Activated CD8-positive, alpha-beta memory T cell treated with anti-CD3 and anti-CD28 coated beads for 48 hours (primary cell): Measurements from ENCODE around the gene IMPG1.

Source experiments
- DNase-seq, 3 experiments: peaks; one replicate each; pipeline ENCODE4 v3.0.0-alpha.2; 2020; ENCODE audit warnings: low read depth in 2 of 3, low spot score in 2 of 3

Gene IMPG1

DNA sequence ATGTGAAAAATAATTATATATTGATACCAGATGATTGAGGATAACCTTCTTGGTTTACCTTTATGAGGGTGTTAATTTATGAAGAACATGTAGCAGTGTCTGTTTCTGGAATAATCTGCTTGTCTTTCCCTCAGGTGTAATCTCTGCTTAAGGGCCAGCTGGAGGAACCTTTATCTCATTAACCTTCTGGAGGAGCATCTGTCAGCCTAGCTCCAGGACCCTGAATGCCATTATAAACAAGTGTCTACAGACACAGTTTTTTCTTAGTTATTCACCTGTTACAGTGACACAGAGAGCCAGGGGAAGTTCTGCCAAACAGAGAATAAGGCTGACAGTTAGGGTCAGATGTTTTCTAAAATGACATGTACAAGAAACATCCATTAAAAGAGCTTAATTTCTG lies at the start of gene IMPG1:
Gene IMPG1 (minus strand): TSS at position 101 of the 400 bp plus-strand sequence. CDS start 174 bp downstream, outside the sequence.
- no peak for DNase-seq

DNA sequence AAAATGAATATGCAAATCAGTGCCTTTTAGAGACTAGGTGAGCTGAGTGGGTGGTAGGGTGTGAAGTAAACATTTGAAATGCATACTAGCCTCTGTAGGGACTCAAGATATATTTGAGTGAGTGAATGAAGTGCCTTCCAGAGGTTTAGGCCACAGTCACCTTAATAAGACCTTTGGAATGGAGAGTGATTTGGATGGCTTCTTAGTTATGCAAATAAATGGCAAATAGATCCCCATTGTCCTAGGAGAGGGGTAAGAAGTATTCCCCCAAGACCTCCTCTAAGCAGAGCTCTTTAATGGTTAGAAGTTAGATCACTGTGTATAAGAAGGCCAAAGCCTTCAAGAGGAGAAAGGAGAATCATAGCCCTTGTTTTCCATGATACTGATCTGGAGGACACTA lies 47.8 kb upstream of the IMPG1 start:
- DNase-seq: no peak

DNA sequence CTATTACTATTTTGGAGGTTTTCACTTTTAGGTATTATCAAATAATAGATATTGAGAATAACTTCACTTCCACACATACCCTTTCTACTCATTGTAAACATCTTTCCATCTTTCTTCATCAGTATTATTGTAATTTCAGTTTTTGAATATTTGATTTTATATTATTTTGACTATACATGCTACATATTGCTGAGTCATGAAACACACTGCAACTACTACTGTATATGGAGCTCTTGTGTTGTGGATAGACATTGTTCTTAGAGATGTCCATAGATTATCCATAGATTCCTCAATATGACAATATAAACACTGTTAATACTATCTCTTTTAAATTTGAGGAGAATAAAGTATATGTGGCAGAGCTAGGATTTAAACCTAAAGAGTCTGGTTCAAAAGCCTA lies 819 bp upstream of the IMPG1 start:
- no peak for DNase-seq

DNA sequence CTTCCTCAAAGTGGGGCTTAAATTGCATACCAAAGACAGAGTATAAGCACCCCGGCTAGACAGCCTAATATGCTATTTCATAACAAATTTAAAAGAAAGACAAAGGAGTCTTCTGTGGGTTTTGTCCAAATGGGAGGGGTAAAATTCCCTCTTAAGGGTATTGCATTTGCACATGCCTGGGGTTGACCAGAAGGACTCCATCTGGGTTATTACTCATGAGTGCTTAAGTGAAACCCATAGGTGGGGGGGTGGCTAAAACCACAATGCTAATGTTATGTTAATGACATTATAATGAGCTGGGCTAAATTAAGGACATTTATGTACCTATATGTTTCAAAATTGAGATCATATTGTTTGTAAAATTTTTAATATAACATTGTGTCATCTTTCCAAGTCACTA lies 15.0 kb downstream of the IMPG1 start:
- DNase-seq: no peak

GRCh38 chr6:76052314-76052713 lies 20.1 kb downstream of the IMPG1 start:
- no peak for DNase-seq

- no peak for DNase-seq
Measured at GRCh38 chr6:76043690-76044089, 28.8 kb downstream of the IMPG1 start.

GRCh38 chr6:76035713-76036112 lies 36.7 kb downstream of the IMPG1 start:
- DNase-seq: no peak

DNA sequence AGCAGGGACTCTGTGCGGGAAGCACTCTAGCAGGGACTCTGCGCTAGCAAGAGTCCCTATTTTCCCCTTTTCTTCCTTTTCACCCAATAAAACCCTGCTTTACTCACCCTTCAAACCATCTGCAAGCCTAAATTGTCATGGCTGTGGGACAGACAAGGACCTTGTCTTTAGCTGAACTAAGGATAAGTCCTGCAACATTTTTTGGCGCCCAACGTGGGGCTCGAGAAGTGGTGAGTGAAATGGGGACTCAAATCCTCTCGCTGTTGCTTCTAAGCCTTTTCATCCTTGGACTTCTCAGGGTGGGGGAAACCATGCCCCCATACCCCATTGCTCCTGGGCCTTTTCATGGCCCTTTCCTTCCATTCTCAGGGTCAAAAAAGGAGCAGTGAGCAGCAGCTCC lies 46.4 kb downstream of the IMPG1 start:
- DNase-seq: no peak

- DNase-seq: no peak
Measured at GRCh38 chr6:76014626-76015530, 57.6 kb downstream of the IMPG1 start.

DNA sequence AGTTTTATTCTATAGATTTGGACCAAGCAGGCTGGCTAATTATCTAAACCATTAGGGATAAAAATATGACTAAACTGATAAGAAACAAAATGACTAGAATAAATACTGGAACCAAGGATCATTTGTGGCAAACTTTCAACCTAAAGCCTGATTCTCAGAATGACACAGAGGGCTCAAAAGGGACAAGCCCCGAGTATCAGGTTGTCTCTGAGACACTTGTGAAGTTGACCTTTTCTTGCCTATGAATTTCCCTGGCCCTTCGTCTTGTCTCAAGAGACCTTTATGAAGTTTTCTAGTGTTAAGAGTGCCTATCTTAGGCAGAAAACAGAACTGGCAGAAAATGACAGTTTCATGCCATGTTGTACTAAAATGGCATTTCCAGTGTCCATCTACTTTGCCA lies 68.3 kb downstream of the IMPG1 start:
- no peak for DNase-seq

DNA sequence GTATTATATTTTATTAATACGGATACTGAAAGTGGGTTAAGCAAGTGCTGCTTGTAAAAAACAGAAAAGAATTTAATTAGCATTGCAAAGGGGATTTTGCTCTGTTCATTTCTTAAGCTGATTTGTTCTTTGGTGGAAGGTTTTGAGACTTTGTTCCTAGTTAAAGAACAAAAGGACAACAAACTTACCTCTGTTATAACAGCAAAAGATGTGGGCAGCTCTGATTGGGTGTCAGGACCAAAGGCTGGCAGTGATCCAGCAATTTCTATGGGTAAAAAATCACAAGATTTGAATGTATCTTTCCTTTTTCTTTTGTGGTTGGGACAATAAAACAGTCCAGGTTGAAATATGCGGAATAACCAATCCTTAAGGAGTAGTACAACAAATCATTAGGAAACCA lies 68.8 kb downstream of the IMPG1 start:
- no peak for DNase-seq

DNA sequence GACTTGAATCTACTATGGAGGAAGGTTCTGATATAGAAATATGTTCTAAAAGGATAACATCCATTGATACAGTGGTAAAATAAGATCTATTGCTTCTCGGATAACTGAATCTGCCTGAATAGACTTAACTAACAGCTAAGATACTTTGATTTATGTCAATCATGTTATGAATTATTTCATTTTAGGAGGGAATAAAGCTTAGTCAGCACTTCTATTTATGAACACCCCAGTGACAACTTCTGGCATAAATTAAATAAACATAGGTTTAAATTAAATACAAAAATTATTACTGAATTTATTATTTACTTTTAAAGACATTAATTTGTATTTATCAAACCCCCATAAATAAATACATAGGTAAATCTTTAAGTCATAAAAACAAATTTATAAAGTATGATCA lies 69.3 kb downstream of the IMPG1 start:
- no peak for DNase-seq

GRCh38 chr6:76000629-76001028 lies 71.8 kb downstream of the IMPG1 start:
- no peak for DNase-seq

DNA sequence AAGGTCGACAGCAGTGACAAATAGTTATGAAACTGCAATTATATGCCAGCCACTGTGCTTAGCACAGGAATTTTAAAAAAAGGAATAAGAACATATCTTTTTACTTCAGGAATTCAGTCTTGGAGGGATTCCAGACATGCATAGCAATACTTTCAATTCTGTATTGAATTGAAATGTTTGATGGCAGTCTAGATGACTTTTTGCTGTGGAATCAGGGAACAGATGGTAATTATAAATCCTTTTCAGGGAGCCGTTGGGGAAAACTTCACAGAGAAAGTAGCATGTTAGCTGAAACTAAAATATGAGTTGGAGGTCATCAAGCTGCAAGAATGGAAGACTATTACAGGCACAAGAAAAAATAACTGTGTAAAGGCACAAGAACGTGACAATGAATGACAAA lies 74.8 kb downstream of the IMPG1 start:
- no peak for DNase-seq

- no peak for DNase-seq
Measured at GRCh38 chr6:75993236-75994162, 79.0 kb downstream of the IMPG1 start.

DNA sequence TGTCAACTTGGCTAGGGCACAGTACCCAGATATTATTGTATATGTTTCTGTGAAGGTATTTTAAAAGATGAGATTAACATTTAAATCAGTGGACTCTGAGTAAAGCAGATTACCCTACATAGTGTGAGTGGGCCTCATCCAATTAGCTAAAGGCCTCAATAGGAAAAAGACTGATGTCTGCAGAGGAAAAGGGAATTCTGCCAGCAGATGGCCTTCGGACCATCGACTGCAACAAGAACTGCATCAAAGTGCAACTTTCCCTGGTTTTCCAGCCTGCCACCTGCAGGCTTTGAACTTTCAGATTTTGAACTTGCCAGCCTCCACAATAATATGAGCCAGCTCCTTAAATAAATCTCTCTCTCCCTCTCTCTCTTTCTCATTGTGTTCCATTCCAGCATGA lies 80.5 kb downstream of the IMPG1 start:
- no peak for DNase-seq

DNA sequence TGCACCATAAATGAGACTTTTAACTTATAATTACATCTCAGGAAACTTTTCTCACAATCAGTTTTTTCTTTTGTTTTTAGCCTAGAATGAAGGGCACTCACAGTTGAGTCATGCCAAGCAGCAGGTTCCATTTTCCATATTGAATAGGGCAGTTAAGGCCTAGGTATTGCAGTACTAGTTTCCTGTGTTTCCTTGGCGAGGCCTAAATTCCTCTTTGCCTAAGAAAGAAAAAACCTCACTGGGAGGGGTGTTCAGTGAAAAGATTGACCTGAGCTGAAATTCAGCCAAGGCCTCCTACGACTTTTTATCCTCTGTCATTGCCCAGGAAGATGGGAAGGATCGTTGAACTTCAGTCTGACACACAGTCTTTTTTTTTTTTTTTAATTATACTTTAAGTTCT lies 85.5 kb downstream of the IMPG1 start:
- no peak for DNase-seq

DNA sequence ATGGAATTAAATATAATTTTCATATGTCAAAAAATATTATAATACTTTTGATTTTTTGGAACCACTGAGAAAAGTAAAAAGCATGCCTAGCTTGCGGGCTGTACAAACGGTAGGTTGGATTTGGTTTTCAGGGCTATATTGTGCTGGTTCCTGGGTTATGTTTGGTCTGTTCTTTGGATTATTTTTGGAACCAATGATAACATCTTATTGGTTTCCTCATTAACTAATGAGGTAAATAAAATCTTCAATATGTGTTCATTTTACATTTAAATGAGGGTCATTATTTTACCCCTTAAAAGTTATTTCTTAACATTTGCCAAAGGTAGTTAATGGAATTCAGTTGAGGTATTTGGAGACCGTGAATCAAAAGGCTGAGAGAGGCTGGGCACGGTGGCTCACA lies 96.6 kb downstream of the IMPG1 start:
- no peak for DNase-seq

GRCh38 chr6:75970093-75970492 lies 102.4 kb downstream of the IMPG1 start:
- DNase-seq: no peak

DNA sequence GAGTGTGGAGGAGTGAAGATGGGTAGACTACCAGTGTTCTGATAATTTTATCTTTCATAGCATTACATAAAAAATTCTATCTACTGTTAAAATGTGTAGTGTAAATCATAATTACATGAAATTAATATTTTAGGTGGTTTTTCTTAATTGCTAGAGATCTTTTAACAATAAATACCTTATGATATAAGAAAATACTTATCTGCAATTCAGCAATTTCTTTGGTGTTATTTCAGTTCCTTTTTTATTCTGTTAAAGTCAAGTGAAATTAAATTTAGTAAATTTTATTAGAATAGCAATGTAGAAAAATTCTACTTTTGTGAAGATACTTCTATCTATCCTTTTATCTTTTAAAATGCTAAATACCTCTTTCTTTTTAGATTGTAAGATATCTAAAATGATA lies 104.3 kb downstream of the IMPG1 start:
- no peak for DNase-seq

DNA sequence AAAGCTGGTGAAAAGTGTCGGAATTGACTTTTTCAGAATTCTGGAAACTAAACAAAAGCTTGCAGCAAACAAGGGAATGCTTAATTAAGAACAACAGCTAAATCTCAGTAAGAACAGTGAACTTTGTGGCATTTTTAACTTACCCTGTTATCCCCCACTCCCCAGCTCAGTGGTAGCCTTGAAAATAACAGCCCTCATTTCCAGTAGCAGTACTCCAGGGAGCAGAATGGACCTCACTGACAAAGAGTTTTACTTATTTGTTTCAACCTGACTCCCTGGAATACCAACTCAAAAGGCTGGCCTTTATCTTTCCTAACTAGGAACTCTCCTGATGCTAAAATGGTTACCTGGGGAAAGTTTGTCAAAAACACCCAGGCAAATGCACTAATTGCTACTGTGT lies 108.9 kb downstream of the IMPG1 start:
- no peak for DNase-seq

DNA sequence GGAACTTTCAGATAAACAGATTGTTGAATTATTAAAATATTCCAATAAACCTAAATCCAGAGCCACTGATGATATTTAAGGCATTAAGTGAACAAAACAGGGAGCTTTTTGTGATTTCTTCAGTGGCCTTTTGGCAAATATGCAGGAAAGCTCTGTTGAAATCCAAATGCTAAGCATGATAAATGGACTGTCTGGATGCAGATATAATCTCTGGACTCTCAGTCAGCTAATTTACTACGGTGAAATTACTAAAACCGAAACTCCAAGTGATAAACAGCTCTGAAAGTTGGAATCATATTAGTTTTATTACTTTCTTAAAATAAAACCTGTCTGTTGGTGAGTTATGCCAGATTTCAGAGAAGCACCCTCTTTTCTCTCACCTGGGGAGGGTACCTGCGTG lies 120.3 kb downstream of the IMPG1 start:
- no peak for DNase-seq
